SKM-1 (cell line): ENCODE data around the gene NUBP2.
"Not testable (repeated sequence)": the region's sequence is repeated elsewhere in the genome, so short reads cannot be mapped to it uniquely, and the experiment has no call there.

Experiments
- DNase-seq: peaks from one replicate; lab custom pipeline; 2025; ENCODE audit not compliant: unreplicated experiment; lab: John Stamatoyannopoulos, UW

The NUBP2 gene

DNA sequence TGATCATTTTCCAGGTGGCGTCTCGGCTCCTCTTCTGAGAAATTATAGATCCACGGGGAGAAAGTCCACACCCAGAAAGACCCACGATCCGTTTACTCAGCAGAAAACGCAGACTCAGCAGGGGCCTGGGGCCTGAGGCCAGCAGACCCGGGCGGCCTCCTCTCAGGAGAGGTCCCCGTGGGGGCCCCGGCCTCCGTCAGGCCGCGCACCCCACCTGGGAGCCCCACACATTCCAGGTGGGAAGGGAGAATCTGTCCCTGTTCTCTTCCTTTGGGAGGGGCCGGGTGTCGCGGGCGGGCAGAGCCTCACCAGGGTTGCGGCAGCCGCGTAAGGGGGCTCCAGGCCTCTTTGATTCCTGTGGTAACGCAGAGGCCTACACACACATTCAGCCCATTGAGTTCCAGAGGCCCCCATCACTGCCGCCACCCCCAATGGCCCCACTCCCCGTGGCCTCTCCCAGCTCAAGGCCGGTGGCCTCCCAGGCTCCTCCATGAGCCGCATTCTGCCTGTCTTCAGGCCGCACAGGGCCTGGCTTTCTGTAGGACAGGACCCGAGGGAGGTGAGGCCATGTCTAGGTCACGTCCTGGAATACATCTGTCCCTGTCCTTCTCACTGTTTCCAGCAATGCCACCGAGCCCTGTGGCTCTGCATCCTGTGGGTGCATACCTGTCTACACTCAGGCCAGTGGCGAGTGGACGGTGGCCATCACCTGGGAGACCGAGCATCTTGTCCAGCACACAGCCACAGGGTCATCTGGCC, 12.3 kb downstream of the NUBP2 start:
- no peak for DNase-seq

DNA sequence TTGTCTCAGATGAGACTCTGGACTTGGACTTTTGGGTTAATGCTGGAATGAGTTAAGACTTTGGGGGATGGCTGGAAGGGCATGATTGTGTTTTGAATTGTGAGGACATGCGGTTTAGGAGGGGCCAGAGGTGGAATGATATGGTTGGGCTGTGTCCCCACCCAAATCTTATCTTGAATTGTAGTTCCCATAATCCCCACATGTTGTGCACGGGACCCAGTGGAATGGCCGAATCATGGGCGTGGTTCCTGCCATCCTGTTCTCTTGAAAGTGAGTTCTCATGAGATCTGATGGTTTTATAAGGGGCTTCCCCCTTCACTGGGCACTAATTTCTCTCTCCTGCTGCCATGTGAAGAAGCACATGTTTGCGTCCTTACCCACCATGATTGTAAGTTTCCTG, 16.5 kb downstream of the NUBP2 start:
- DNase-seq, result not testable (repeated sequence)

DNA sequence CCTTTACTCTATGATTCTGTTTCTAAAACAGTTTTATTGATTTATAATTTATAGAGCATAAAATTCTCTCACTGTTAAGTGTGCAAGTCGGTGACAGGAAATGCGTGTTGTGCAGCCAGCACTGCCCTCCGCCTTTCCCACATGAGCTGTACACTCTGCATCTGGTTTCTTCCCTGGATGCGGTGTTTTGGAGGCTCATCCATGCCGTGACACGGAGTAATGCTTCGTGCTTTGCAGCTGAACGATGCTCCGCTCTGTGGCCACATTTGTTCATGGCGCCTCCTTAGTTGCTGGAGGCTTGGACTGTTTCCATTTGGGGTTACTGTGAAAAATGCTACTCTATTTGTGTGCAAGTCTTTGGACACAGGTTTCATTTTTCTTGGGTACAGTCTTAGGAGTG, 17.9 kb downstream of the NUBP2 start:
- DNase-seq, result no peak

DNA sequence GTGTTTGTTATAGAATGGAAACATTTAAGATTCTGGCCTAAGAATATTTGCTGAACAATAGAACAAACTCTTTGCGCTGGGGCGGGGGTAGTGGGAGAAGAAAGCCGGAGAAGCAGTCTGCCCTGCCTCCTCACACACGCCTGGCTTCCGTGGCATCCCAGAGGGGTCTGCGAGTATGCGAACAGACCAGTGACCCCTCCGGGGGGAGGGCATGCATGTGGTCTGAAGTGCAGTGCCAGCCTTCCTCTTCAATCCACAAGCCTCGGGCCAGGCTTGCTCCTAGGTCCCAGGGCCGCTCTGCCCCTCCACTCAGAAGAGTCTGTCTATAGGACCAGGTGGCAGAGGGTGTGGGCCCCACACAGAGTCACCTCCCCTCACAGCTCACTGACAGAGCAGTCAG, 24.9 kb downstream of the NUBP2 start:
- no peak for DNase-seq

DNA sequence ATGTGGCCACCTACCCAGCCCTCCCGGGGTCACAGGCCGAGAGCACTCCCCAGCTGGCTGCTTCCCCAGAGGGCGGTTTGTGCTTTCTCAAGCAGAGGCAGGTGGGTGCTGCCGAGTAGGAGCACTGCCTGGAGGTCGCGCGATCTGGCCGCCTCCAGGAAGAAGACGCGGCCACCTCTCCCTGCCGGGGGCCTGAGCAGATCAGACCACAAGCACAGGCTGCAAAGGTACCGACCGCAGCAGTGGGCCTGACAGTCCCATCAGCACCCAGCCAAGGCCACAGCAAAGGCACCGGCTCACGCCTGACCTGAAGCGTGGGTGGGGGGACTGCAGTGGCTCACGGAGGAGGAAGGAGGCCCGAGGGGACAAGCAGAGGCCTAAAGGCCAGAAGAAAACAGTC, 25.9 kb downstream of the NUBP2 start:
- DNase-seq, result no peak

DNA sequence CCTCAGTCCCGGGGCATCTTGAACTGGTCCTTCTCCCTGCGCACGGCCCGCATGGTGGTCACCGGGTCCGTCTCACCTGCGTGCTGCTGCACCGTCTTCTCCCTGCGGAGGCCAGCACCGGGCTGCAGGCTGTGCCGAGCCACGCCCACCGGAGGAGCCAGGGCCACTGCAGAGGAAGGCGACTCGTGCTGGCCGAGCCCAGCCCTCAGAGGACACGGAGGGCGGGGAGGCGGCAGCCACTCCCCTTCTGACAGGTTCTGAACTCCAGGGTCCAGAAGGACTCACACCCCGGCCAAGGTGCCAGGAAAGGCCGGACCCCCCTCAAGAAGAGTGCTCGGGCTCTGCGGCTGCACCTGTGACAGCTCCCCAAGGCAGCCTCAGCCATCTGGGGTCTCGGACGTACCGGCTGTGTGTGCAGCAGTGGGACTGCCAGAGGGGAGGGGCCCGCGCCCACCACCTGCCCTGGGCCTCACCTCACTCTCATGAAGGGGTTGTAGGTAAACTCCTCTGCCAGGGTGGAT, 26.6 kb downstream of the NUBP2 start:
- DNase-seq, result no peak

DNA sequence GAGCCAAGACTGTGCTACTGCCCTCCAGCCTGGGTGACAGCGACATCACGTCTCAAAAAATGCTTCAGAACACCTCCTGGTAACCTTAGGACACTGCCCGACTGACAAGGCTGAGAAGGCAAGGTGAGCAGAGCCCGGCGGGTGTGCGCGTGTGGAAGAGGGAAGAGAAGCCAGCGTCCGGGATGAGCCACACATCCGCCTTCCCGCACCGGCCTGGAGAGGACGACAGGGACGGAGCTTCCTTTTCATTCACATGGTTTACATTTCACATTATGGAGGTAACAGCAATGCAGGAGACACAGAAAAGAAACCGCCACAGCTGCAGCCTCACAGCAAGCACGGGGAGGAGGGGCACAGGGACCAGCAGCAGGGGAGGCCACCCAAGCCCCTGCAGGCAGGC, 27.3 kb downstream of the NUBP2 start:
- no peak for DNase-seq

DNA sequence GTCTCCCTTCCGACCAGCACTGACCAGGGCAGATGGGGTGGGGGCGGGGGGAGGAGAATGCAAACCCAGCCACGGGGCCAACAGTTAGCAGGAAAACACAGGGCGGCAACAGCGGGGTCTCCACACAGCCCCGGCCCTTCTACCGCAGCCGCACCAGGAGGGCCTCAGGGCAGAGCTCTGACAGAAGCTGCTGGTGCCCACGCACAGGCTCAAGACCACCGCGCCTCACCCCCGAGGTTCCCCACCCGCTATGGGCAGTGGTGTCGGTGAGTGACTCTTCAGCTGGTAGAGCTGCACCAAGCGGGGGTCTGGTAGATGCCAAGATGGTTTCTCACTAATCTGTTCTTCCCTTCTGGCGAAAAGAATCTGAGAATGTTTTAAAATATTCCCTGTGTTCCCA, 27.8 kb downstream of the NUBP2 start:
- no peak for DNase-seq

DNA sequence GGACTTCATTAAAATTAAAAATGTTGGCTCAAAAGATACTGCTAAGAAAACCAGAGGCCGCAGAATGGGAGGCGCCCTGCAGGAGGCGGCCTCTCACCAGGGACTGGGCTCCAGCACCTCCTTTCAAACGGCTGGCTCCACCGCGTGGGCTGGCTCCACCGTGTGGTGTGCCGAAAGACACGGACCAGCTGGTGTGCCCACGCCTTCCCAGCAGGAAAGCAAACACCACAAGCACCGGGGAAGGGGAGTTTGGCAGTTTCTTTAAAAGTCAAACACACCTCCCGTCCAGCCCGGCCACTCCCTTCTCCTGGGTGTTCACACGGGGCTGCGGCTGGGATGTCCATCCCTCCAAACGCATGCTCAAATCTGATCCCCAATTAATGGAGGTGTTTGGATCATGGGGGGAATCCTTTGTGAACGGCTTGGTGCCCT, 30.0 kb downstream of the NUBP2 start:
- DNase-seq, result no peak

DNA sequence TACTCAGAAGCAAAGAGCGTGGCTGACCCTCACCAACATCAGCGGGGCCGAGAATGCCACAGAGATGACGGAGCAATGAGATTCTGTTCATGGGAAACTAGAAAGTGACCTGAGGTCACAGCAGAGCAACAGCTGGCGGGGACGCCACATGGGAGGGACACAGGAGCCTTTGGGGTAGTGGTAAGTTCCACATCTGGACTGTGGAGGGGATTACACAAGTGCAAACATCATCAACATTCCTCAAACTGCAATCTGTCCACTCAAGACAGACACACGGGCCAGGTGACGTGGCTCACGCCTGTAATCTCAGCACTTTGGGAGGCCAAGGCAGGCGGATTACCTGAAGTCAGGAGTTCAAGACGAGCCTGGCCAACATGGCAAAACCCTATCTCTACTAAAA, 32.7 kb downstream of the NUBP2 start:
- no peak for DNase-seq

DNA sequence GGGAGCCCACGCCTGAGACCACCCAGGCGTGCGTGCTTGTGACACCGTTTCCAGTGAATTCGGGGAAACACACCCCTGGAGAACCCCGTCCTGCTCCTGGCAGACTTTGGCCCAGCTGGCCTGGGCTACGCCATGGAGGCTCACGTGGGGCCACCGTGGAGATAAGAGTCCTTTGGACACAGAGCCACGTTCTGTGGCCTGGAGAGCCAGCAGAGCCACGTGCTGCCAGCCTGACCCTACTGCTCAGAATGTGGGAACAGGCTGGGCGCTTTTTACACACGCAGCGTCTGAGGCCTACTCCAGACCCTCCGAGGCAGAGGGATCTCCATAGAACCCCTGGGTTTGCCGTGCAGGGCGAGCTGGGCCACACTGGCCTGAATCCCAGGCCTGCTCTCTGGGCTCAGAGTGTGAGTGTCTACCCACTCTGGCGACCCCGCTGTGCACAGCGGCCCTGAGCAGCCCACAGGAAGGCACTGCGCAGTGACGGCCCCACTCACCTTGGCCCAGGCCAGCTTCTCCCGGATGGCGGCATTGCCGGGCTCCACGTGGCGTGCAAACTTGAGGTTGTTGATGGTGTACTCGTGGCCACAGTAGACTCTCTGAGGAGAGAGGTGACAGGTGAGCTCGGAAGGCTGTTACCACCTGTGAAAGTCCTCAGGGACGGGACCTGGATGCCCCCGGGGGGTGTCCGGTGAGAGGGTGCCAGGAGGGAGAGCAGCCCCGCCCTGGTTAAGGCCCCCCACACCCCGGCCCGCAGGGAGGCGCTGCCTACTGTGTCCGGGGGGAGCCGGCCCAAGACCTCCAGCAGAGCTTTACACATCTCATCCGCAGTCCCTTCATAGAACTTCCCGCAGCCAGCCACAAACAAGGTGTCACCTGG, 33.9 kb downstream of the NUBP2 start:
- DNase-seq, result no peak

DNA sequence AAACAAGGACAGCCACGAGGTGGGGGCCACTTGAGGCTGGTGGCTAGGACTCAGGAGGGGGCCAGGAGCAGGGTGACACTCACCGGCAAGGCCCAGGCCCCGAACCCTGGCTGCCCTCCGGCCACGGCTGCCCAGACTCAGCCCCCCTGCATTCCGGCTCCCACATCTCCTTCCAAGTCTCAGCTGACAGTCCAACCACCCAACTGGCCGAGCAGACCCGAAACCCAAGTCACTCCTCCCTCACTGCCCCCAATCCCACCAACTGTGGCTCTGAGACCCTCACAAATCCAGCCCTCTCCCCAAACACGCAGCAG, 34.5 kb downstream of the NUBP2 start:
- no peak for DNase-seq

DNA sequence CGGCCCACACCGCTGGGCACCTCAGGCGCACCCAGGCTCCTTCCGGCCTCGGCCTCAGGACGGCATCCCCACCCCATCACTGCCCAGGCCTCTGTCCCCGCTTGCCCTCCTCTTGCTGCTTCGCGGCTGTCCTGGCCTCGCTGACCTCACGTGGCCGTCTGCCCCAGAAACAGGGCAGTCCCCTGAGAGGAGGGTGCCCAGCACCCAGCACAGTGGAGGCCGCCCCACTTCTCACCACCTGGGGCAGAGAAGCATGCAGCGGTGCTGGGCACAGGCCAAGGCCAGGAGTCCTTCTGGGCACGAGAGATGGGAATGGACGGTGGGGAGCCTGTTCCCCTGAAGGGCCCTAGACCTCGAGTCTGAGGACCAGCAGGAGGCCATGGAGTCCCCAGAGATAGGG, 35.0 kb downstream of the NUBP2 start:
- DNase-seq, result no peak

DNA sequence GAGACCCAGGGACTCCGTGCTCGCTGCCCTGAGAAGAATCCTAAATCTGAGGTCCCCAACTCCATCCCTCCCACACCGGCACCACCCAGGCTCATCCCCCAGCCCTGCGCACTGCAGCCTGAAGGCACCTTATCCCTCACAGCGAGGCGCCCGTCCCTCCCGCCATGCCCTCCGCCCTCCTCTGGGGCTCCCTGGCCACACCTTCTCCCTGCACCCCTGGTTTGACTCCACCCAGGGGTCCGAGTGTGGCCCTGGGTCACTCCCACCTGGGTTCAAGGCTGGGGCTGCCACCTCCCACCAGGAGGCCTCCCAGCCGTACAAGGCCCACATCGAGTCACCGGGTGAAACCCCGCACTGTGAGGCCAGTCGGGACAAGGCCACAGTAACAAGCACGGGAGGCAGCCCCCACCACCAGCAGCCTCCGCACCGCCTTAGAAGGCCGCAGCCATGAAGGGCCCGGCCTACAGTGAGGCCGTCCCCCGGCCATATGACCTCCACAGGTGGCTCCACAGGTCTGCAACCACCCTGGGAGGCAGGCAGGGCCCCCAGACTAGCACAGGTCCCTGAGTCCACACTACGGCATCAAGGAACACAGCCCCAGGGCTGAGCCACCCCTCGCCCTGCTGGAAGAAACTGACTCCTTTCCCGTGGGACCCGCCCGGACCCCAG, 35.6 kb downstream of the NUBP2 start:
- no peak for DNase-seq

DNA sequence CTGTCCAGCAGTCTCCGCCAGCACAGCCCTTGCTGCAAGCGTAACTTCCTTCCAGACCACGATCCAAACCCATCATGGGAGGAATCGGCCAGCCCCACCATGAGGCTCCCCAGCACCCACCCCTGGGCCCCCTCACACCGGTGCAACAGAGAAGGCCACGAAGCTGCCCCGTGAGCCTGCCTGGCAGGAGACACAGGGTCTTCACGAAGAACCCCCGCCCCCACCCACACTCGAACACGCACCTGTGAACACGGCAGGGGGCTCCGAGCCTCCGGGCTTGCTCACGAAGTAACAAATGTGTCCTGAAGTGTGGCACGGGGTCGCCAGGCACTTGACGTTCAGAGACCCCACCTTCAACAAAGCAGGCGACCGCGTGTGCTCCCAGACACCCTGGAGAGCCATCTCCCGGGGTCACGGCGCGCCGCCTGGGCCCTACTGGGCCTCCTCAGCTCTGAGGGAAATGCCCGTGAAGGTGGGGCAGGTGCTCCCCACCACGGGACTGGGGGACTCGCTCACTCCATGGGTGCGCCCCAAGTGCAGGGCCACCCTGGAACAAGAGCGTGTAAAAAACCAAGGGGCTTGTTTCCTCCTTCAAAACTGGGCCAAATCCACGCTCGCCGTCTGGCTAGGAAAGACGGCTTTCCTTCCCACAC, 36.2 kb downstream of the NUBP2 start:
- no peak for DNase-seq

DNA sequence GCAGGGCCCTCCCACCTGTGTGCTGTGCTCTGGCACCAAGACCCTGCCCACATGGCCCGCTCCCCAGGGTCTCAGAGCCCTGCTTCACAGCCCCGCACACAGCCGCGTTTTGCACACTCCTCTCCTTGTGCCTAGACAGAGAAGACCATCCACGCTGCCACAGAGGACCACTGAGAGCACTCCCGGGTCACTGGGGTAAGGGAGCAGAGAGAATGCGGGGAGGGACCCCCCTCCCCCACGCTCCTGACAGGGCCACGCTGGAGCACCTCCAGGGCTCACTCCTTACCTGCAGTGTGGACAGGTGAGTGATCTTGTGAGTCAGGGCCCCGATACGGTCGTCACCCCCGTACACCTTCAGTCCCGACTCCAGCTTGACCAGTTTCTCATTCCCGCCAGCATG, 36.9 kb downstream of the NUBP2 start:
- DNase-seq, result no peak

DNA sequence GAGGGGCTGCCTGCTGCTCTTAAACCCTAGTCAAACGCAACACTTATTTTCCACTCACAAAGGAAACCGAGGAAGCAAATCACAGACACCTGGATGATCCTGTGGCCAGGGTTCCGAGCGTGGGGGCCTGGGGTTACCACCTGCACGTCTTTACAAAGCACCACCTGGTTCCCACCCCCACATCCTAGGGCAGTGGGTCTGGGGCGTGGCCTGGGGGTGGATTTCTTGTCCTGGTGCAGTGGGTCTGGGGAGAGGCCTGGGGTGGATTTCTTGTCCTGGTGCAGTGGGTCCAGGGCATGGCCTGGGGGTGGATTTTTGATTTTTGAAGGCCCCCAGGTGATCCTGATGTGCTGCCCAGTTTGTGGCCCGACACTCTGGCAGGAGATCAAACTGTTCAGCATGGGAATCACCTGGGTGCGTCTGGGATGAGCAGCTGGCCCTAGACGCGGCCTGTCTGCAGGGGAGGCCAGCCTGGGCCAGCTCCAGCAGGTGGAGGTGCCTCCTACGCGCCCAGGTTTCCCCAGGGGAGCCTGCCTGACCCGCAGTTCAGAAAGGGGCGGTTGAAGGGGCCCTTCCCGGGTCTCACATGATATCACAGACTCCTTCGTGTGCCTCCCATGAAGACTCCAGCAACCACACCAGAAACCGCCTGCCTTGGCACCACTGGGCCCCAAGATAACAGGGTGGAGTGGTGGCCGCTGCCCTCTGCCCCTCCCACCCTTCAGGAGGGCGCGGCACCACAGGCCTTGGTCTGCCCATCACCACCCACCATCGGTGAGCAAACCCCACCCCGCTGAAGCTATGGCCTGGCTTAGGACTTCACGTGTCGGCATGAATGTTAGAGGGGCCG, 37.6 kb downstream of the NUBP2 start:
- no peak for DNase-seq

DNA sequence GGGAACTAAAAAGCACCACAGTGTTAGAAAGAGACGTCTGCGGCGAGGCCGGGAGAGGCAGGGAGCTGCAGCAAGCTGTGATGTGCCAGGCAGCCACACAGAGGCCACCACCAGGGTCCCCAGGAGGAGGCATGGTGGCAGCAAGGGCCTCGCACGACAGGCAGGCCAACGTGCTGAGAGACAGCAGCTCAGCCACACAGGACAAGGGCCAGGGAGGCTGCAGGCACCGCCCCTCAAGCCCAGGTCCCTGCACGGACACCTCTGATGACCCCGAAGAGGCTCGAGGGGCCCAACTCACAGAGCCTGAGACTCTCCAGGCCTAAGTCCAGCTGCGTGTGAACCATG, 38.2 kb downstream of the NUBP2 start:
- DNase-seq, result no peak

DNA sequence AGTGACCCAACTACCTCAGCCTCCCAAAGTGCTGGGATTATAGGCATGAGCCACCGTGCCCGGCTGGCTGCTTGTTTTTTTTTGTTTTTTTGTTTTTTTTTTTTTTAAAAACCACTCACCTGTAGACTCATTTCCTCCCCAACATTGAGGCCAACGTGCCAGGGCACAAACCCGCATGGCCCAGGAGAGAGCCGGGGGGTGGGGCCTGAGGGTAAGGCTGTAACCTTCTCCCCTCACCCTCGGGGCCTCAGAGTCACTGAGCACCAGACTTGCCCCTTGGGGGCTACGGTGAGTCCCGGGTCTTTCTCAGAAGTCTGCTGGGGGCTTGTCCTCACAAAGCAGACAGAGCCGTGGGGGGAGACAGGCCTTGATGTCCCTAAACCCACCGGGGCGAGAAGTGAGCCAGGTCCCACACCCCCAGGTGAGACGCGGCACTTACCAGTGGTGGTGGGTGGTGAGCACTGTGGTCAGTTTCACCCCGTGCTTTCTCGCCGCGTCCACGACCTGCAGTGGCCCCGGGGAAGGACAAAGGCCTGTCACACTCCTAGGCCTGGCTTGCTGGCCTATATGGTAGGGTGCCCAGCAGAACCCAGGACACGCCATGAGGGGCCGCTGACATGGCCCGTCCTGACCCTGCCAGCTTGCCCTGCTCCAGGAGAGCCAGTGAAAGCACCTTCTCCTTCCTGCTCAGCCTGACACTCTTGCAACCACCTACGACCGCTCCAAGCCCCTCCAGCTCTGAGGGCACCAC, 39.3 kb downstream of the NUBP2 start:
- DNase-seq, result no peak

DNA sequence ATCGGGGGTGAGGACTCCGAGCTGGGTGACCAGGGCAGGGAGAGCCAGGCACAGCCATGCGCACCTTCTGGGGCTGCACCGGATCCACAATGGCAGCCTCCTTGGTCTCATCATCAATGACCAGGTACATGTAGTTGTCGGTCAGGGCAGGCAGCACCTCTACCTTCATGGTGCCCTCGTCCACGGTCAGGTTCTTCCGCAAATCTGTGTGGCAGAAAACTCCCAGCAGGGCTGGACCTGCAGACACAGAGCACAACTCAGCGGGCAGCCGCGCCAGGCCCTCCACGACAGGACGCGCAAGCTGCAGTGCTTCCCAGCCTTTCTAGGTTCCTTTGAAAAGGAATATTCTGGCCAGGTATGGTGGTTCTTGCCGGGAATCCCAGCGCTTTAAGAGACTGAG, 40.0 kb downstream of the NUBP2 start:
- no peak for DNase-seq
